ENCODE measurements around the gene CWC25. TPM values are rescaled to one million over a fixed set of nuclear protein-coding genes. Genes with fewer than 3 reads are reported as not detected.

Gene CWC25
- total and polyA plus RNA-seq, 2 of the 13 experiments (the other 11 are each of a cell fraction or from before 2014, with no cell fraction given): 15.6 to 22.7 TPM

- peak; percentile 90 for TF ChIP-seq POLR2G (IDR thresholded peaks at IDR 0.05; ENCODE audit: low read depth, low read length)
- no peak; the same call in 1 of the 2 replicates for TF ChIP-seq ZNF570 (CRISPR knock-in tag; IDR thresholded peaks at IDR 0.05; ENCODE audit: borderline replicate concordance)
- no peak for TF ChIP-seq KMT2A (CRISPR knock-in tag; IDR thresholded peaks at IDR 0.05)
- TF ChIP-seq TFDP2 (CRISPR knock-in tag; IDR thresholded peaks at IDR 0.05): peak; percentile 89
- no peak for TF ChIP-seq MTA1 (CRISPR knock-in tag; IDR thresholded peaks at IDR 0.05; ENCODE audit: borderline replicate concordance)
- peak; percentile 98 for TF ChIP-seq AGO2 (optimal IDR thresholded peaks at IDR 0.05; ENCODE audit: low read depth, low read length)
- TF ChIP-seq ZBTB44 (CRISPR knock-in tag; IDR thresholded peaks at IDR 0.05): no peak
- peak; percentile 99 for TF ChIP-seq YY1 (IDR thresholded peaks at IDR 0.05; ENCODE audit: insufficient read depth, insufficient replicate concordance, low read depth, low read length)
- TF ChIP-seq ZNF232 (CRISPR knock-in tag; IDR thresholded peaks at IDR 0.05; ENCODE audit: borderline replicate concordance): peak; percentile 75; the same call in 1 of the 2 replicates
- TF ChIP-seq KIAA2018 (CRISPR knock-in tag; IDR thresholded peaks at IDR 0.05; ENCODE audit: borderline replicate concordance): no peak
- TF ChIP-seq ZFP36L1 (CRISPR knock-in tag; IDR thresholded peaks at IDR 0.05): peak; percentile 74; the same call in 1 of the 2 replicates
- peak; percentile 90; the same call in 1 of the 2 replicates for TF ChIP-seq GTF3A (CRISPR knock-in tag; conservative IDR thresholded peaks at IDR 0.05)
- no peak for TF ChIP-seq TSC22D2 (CRISPR knock-in tag; IDR thresholded peaks at IDR 0.05; ENCODE audit: borderline replicate concordance)
- no peak for TF ChIP-seq PREB (CRISPR knock-in tag; IDR thresholded peaks at IDR 0.05)
- TF ChIP-seq ZSCAN20 (CRISPR knock-in tag; IDR thresholded peaks at IDR 0.05; ENCODE audit: borderline replicate concordance): peak; percentile 78; the same call in 1 of the 2 replicates
- no peak for TF ChIP-seq ZKSCAN1 (IDR thresholded peaks at IDR 0.05; ENCODE audit: low read length)
These were observed 25.5 kb downstream of the CWC25 start, which contains the start of gene PIP4K2B (continued) for GRCh38 chr17:38799501-38800236.

All from HepG2 (cell line).